ENCODE data around the gene SPG7.
A peak's percentile ranks its signal among the peaks of the same experiment; 100 is the strongest.
"Not testable (repeated sequence)": the region's sequence is repeated elsewhere in the genome, so short reads cannot be mapped to it uniquely, and the experiment has no call there.

Gene SPG7

DNA sequence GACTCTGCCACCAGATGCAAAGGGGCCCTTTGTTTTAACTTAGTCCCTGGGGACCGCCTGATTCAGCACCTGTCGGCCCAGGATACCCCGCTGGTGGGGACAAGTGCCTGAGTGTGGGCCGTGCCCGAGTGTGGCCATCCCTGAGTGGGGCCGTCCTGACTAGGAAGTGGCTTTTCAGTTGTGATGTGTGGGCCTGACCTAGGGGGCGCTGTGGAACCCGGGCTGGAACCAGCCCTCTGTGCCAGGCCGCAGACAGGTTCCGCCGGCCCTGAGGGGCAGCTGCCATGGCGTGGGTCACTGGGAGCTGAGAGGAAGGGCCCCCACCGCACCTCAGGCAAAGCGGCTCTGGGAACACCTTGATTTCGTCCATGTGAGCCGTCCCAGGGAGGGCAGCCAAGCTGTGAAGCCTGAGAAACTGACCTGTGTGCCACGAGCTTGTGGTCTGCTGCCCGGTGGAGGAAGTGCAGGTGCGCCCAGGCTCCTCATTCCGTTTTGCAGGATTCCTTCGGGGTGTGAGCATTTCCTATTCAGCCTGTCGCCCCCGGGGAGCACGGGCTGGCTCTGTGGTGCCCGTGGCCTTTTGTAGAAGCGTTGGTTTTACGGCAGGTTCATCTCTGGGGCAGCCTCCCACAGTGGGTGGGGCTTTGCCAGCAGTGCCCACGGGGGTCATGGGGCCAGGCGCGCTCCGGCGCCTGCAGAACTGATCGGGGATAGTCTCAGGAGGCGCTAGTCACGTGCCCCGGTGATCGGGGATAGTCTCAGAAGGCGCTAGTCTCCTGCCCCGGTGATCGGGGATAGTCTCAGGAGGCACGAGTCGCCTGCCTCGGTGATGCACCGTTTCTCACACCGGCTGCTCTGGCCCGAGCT is 57.5 kb downstream of the SPG7 start:
- DNase-seq, result peak; percentile 28 to 49

DNA sequence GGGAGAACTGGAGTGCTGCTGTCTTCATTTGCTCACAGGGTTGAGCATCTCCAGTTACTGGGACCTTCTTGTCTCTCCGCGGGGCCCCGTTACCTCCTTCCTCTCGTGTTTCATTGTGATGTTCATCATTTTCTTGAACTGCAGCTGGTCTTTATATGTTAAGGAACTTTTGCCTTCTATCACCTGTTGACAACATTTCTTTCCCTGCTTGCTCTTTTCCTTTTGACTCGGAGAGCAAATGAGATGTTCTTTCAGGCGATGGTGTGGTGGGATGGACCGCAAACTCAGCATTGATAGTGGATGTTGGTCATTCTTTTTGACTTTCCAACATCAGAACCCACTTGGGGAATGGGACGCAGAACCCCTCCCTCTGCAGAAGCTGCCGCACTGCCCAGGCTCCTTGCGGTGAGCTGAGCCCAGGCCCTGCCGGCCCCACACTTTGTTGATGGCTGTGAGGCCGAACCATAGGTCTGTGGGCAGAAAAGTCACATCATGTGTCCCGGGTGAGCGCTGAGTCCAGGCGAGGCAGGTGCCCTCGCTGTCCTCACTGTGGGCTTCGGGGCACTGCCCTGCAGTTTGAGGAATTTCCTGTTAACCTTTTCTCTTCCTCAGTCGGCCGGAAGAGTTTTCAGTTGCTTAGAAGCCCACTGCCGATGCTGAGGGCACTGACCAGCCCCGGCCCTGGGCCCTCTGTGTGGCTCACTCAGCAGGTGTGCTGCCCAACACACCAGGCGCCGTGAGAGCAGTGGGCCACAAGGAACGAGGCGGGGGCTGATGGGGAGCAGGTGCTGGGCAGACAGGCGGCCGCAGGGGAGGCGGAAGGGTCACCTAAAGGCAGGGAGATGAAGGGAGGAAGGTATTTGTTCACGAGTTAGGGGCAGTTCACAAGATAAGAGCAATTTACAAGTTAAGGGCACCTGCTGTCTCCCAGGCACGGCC is 59.7 kb downstream of the SPG7 start:
- DNase-seq, result no peak

DNA sequence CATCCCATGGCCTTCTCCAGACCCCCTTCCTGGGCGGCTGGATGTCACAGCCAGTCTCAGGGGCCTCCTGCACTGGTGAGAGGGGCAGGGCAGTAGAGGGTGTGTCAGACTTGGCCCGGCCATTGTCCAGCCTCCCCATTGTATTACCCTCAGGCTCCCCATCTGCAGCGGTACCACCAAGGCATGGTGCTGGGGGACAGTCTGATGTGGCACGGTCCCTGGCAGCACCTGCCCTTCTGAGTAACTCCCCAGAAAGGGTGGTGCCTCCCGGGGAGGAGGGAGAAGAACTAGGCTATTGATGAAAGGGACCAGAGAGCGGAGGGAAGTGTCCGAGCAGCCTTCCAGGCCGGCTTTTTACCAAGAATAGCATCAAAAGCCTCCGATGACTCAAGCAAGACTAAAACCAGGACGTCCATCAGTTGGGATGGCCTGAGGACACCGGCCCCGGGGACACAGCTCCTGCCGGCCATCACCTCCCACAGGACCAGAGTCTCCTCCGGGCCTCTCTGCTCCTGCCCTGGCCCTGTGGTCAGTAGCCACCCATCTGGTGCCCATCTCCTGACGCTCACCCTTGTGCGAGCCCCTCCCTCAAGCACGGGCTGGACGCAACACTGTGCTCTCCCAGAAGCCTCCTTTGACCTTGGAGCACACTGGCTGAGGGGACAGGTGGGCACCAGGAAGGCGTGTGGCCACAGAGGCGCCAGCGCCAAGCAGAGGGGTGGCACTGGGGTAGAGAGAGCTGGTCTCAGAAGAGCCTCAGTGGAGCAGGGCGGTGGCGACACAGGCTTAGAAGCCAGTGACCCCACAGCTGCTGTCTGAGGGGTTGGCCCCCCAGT is 61.5 kb downstream of the SPG7 start:
- no peak for DNase-seq

DNA sequence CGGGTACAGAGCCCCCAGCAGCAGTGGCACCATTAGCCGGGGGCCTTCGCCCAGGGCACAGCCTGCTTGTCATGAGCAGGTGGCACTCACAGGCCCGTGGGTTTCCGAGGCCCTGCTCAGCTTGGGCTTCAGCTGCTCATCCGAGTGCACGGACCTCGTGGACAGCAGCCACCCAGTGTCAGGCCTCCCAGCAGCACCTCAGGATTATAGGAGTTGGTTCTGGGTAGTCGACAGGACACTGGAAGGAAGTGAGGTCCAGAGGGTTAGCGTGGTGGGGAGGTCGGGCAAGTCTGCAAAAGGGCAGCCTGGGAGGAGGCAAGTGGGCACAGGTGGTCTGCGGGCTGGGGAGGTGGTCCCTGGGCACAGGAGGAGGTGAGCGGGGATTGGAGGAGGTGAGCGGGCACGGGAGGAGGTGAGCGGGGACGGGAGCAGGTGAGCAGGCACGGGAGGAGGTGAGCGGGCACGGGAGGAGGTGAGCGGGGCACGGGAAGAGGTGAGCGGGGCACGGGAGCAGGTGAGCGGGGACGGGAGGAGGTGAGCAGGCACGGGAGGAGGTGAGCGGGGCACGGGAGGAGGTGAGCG is 62.2 kb downstream of the SPG7 start:
- no peak for DNase-seq

DNA sequence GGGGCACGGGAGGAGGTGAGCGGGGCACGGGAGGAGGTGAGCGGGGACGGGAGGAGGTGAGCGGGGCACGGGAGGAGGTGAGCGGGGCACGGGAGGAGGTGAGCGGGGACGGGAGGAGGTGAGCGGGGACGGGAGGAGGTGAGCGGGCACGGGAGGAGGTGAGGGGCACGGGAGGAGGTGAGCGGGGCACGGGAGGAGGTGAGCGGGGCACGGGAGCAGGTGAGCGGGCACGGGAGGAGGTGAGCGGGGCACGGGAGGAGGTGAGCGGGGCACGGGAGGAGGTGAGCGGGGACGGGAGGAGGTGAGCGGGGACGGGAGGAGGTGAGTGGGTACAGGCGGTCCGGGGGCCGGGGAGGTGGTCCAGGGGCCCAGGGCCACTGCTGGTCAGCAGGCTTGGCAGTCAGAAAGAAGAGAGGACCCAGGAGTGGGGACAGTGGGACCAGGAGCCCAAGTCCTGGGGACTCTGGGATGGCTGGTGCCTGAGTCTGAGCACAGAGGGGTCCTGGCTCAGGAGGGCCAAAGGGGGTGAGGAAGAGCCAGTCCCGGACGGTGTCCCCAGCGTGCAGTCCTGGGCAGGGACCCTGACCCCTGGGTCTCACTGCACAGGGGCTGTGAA is 62.9 kb downstream of the SPG7 start:
- DNase-seq, result not testable (repeated sequence)

DNA sequence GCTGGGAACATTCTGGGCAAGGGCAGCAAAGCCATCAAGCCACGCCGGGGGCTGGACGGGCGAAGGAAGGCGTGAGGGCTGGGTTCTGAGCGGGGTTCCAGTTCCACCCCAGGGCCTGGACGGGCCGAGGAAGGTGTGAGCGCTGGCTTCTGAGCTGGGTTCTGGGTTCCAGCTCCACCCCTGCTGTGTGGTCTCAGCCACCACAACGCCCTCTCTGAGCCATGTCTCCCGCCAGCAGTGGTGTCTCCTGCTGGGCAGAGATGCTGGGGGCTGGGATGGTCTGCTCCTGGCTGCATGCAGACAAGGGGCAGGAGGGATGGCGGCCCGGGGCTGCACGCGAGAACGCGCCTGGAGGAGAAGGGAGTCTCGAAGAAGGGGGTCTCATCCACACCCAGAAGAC is 63.4 kb downstream of the SPG7 start:
- DNase-seq, result no peak

DNA sequence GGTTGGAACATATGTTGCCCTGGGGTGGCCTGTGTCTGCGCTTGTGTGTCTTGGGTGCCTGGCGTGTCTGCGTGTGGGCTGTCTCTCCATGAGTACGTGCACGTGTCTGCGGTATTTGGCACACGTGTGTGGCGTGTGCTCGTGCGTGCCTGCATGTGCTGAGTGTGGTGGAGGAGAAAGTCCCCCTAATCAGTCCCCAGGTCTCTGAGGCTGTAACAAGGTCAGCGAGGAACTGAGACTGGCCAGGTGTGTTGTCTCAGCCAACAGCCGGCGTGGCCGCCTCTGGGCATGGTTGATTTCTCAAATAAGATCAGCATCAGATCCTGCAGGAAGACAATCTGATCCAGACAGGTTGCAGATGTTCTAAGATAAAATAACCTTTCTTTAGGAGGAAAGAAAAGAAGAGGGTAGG is 63.9 kb downstream of the SPG7 start:
- no peak for DNase-seq

DNA sequence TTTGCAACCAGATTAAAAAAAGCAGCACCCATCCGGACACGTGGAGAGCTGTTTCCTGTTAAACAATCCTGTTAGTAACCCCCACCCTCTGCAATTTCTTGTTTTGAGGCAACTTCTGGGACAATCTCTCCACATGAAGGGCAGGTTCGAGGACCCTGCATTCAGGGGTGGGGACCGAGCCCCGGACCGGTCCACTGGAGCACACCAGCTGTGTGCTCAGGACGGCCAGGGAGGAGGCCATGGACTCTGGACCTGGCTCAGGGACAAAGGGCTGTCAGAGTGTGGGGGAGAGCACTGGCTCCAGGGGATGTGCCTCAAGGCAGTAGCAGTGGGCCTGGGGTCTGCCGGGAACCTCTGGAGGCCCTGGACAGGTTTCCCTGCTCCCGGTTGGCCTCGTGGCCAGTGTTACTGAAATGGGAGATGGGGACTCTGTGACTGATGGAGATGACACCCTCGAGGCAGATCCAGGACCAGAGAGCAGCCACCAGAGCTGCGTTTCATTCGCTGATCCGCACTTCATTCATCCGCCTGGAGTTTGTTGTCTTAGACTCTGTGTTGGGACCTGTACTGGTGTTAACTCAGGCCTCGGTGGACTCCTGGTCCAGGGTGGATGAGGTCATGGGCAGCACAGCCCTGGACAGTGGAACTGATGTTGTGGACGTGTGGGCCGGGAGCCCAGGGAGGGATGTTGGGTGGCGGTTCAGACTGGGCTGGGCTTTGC is 64.4 kb downstream of the SPG7 start:
- DNase-seq, result no peak

DNA sequence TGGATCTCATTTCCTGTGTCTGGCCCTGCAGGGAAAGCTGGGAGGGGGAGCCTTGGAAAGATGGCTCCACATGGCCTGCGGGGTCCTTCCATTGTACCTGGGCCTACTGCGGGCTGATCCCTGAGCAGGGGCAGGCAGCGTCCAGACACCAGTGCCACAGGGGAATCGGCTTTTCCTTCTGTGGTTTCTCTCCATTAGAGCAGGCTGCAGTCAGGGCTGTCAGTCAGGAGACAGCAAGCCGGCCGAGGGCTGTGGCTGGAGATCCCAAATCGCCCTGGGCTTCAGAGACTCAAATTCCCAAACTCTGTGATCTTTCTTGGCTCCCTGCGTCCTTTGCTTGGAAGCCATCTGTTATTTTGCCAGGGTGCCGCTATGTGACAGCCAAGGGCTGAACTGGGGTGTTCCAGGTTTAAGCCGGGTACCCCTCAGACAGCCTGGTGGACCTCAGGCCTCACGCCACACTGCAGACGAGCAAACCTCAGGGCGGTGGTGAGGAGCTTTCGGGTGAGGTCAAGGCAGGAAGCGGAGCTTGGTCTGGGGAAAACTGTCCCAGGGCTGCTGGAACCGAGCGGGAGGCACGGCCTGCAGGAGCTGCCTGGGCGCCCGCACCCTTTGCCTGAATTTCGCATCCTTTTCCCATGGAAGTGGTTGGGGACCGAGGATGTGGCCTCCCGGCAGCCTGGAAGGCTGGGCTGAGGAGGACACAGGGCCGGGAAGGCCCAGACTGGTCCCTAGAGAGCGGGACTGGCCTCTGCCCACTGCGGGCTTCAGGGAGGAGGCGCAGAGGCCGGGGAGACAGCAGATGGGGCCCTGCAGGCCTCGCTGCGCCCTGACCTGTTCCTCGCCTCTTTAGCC is 65.8 kb downstream of the SPG7 start:
- DNase-seq, result no peak

DNA sequence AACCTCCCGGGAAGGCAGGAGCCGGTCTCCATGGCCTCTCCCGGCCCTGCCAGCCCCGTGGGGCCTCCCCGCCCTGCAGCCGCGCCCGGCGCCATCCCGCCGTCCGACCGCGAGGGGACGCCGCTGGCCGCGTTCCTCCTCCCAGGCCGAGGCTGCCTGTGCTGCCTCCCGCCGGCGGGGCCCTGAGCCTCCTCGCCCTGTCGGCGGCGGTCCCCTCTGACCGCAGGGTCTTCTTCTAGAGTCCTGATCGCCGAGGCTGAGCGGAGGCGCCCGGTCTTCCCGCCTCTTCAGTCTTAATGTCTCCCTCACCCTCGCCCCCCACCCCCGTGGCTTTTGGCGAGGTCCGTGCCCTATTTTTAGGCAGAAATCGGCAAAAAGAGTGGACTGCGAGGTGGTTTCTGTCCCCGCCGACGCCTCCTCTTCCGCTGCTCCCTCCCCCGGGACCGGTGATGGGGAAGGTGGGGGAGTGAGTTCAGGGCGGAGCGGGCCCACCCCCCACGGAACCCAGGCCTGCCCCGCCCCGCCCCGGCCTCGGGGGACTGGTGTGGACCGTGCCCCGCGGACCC is 66.6 kb downstream of the SPG7 start:
- DNase-seq, result peak; percentile 37 to 45

DNA sequence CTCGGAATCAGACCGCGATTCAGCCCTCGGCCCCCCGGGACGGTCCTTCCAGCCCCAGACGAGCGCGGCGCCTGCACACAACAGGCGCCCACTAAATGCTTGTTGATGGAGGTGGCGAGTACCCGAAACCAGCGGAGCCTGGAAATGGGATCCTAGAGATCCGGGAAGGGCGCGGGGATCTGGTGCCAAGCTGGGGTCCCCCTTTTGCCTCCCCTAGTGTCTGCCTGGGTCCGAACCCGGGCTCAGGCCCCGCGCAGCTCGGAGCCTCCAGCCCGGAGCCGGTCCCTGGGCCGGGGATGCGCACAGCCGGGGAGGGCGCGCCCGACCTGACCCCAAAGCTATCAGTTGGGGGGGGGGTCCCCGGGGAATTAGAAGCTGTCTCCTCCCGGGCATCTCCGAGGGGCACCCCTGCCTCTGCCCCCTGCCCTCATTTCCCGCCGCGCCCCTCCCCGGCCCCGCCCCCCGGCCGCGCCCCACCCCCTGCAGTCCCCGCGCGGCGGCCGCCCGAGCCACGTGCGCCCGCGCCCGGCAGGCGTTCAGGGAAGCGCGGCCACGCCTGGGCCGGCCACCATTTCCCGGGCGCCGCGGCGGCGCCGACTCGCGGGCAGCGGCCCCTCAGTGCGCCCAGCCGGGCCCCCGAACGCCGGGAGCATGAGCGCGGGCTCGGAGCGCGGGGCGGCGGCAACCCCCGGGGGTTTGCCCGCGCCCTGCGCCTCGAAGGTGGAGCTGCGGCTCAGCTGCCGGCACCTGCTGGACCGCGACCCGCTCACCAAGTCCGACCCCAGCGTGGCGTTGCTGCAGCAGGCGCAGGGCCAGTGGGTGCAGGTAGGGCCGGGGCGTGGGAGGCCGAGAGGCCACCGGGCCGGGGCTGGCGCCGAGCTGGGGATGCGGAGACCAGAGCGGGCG is 67.3 kb downstream of the SPG7 start, which contains the start of gene CPNE7:
CPNE7 (plus strand) TSS at position 512 of the 906 bp plus-strand sequence; CDS start at position 652, 140 bp downstream.
- no peak for DNase-seq

DNA sequence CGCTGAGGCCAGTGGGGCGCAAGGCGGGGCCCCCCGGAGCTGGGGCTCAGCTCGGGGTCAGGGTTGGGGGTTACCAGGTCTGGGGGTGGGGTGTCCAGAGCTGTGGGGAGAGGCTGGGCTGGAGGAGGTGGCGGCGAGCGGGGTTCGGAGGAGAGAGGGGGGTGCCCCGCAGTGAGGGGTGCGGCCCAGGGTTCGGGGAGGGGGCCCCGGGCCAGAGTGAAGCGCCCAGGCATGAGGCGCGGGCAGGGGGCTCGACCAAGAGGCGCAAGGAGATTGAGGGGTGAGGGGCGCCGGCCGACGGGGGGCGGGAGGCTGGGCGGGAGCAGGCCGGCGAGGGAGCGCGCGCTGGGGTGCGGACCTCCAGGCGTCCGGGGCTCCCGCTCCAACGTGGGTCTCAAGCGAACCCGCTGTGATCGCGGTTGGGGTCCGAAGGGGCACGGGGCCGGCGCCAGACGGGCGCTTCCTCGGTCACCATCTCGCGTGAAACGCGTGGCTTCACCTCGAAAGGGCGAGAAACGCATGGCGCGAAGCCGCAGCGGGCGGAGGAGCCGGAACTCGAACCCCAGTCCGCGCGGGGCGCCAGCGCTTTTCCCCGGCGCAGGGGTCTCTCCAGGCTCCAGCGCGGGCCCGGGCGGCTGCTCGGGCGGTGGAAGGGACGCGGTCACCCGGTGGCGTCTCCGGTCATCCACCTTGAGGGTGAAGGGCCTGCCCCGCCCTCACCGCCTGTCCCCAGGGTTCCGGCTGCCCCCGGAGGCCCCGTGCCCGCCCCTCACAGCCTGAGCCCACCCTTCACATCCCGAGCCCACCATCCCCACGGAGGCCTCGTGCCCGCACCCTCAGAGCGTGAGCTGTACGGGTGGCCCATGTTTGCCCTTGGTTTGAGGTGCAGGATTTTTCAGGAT is 68.2 kb downstream of the SPG7 start:
- DNase-seq, result no peak

DNA sequence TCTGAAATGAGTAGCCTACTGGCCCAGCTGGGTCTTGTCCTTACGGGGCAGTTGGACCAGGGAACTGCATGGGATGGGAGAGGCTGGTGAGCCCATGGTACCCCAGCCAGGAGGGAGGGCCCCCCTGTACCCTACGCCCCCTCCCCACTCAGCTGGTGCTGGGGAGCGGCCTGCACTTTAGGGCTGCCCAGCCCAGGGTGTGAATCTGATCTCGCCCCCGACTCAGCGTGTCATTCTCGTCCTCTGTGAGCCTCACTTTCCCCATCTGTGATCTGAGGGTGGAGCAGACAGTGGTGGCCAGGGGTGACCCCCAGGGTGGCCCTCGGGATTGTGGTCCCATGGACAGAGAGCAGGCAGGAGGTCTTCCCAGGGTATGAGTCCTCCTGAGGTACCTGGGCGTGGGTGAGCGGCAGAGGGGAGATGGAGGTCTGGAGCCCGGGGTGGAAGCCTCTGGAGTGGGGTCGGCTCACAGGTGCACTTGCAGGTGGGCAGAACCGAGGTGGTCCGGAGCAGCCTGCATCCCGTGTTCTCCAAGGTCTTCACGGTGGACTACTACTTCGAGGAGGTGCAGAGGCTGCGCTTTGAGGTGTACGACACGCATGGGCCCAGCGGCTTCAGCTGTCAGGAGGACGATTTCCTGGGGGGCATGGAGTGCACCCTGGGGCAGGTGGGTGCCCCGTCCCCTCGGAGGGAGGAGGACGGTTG is 69.0 kb downstream of the SPG7 start:
- DNase-seq, result no peak

DNA sequence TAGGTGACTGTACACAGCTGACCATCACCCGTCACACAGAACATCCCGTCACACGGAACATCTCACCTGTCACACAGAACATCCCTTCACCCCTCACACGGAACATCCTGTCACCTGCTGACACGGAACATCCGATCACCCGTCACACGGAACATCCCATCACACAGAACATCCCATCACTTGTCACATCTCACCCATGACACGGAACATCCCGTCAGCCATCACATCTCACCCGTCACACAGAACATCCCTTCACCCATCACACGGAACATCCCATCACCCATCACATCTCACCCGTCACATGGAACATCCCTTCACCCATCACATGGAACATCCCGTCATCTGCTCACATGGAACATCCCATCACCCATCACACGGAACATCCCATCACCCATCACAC is 71.1 kb downstream of the SPG7 start:
- DNase-seq, result no peak

DNA sequence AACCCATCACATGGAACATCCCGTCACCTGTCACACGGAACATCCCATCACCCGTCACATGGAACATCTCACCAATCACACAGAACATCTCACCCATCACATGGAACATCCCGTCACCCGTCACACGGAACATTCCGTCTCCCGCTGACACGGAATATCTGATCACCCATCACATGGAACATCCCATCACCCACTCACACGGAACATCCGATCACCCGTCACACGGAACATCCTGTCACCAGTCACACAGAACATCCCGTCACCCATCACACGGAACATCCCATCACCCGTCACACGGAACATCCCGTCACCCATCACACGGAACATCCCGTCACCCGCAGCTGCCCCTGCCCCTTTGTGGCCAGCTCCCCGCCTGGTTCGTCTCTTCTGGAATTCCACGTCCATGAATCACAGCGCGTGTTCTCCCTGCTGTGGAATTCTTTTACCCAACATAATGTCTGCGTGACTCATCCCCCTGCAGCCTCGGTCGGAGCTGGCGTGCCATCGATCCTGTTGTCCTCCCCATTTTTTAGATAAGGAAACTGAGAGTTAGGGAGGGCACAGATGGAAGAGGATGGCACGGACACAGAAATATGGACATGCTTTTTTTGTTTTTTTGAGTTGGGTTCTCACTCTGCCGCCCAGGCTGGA is 73.0 kb downstream of the SPG7 start:
- no peak for DNase-seq

DNA sequence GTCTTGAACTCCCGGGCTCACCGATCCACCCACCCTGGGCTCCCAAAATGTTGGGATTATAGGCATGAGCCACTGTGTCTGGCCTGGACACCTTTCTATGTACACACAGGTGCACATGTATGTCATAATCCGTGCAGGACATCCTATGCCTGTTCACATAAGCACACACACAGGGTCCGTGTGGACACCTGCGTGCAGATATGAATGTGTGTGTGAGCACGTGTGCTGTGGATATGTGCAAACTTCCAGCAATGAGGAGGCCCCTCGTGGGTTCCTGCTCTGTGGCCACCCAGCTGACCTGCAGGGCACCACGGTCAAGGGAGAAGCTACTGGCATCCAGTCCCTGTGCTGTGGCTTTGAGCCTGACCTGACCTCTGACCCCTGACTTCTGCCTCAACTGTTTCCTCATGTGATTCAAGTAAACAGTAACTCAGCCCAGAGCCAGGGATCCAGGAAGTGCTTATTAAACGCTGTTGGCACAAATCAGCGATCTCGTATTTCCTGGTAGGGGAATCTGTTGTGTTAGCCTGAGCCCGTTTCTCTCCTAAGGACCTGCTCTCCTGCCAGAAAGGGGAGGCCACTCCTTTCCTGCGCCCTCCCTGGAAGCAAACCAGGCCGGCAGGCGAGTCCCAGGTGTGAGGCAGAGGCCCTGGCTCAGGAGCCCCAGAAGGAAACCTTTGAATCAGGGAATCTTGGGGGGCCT is 73.8 kb downstream of the SPG7 start:
- DNase-seq, result no peak

Measured in CD4-positive, alpha-beta T cell treated with Interleukin-4 for 1 hour (primary cell).